GM23248 (cell line): ENCODE measurements around the gene RNF225.

Experiments
- EZH2 ChIP-seq: fragments of 200-600 bp; sonication (generic); IDR thresholded peaks from 2 replicates; pipeline ENCODE4 v1.6.1; 2018; ENCODE audit warnings: antibody characterized with exemption, mild to moderate bottlenecking; ENCODE audit not compliant: insufficient read depth, poor library complexity, severe bottlenecking
- EZH2phosphoT487 ChIP-seq: fragments of 200-600 bp; sonication (generic); IDR thresholded peaks from 2 replicates; pipeline ENCODE4 v1.6.1; 2018; ENCODE audit warnings: antibody characterized with exemption, moderate library complexity, mild to moderate bottlenecking, low read depth; ENCODE audit not compliant: insufficient read depth

GRCh38 chr19:58372311-58373133, 22.9 kb upstream of the RNF225 start:
- TF ChIP-seq EZH2: no peak
- no peak for TF ChIP-seq EZH2phosphoT487
